ENCODE results near the gene MPPE1.

DNA sequence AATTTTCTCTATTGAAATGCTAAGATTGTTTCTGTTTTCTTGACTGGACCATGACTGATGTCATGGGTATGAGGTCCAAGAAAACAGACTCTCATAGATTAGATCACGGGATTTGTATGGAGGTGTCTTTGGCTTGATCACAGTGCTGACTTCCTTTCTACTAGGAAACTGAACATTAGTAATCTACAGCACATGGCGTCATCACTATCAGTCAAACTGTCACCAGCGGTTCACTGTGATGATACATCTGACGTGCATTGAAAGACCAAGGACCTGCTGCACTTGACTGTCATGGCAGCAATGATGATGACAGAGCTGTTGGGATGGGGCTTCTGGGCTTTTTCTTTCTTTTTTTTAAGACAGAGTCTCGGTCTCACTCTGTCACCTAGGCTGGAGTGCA is 45.0 kb upstream of the MPPE1 start:
- TF ChIP-seq, protein P1, sequence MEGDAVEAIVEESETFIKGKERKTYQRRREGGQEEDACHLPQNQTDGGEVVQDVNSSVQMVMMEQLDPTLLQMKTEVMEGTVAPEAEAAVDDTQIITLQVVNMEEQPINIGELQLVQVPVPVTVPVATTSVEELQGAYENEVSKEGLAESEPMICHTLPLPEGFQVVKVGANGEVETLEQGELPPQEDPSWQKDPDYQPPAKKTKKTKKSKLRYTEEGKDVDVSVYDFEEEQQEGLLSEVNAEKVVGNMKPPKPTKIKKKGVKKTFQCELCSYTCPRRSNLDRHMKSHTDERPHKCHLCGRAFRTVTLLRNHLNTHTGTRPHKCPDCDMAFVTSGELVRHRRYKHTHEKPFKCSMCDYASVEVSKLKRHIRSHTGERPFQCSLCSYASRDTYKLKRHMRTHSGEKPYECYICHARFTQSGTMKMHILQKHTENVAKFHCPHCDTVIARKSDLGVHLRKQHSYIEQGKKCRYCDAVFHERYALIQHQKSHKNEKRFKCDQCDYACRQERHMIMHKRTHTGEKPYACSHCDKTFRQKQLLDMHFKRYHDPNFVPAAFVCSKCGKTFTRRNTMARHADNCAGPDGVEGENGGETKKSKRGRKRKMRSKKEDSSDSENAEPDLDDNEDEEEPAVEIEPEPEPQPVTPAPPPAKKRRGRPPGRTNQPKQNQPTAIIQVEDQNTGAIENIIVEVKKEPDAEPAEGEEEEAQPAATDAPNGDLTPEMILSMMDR (IDR thresholded peaks at IDR 0.05): no peak
- TF ChIP-seq EP300 (IDR thresholded peaks at IDR 0.05): no peak
- no peak for TF ChIP-seq POLR2AphosphoS5 (IDR thresholded peaks at IDR 0.05)

All from upper lobe of left lung (tissue), 4 donors.